Kidney (tissue), 14 donors: ENCODE data around the gene CNIH3. TPM values are rescaled to one million over a fixed set of nuclear protein-coding genes. Genes with fewer than 3 reads are reported as not detected.

Experiments used
- DNase-seq, 5 donors: peaks; one replicate each; pipeline ENCODE4 v3.0.0-alpha.2; 2013 to 2020
- FAIRE-seq: peaks from 2 replicates; lab custom pipeline; 2012; peaks lifted over from hg19 to GRCh38; lab: Jason Lieb, UNC
- H3K27ac ChIP-seq, 2 donors: one replicate each; pipeline ENCODE4 v1.7.0; 2013; ENCODE audit warnings: low read depth in 2 of 2, low read length in 2 of 2, inconsistent platforms in 1 of 2
- H3K27me3 ChIP-seq: one replicate; pipeline ENCODE4 v1.7.1; 2013; ENCODE audit warnings: low read length, inconsistent platforms; ENCODE audit not compliant: control insufficient read depth, insufficient read depth
- H3K36me3 ChIP-seq, 3 donors: one replicate each; pipeline versions ENCODE4 v1.7.0 to v1.7.1; 2013; ENCODE audit warnings: low read length in 3 of 3, control low read depth in 1 of 3, inconsistent platforms in 1 of 3; ENCODE audit not compliant: insufficient read depth in 3 of 3, control insufficient read depth in 2 of 3
- H3K4me1 ChIP-seq, 3 donors: one replicate each; pipeline versions ENCODE4 v1.7.0 to v1.7.1; 2013; ENCODE audit warnings: low read length in 3 of 3, inconsistent platforms in 1 of 3, low read depth in 1 of 3; ENCODE audit not compliant: control insufficient read depth in 2 of 3, insufficient read depth in 2 of 3
- H3K4me3 ChIP-seq, 3 donors: one replicate each; pipeline versions ENCODE4 v1.7.0 to v1.8.1; 2013; ENCODE audit warnings: low read length in 3 of 3, control low read depth in 1 of 3, inconsistent platforms in 1 of 3
- H3K9ac ChIP-seq, 3 donors: one replicate each; pipeline versions ENCODE4 v1.7.0 to v1.7.1; 2013; ENCODE audit warnings: low read length in 3 of 3, control low read depth in 1 of 3, inconsistent platforms in 1 of 3
- H3K9me3 ChIP-seq, 3 donors: one replicate each; pipeline versions ENCODE4 v1.7.0 to v1.7.1; 2013; ENCODE audit warnings: low read length in 3 of 3, control low read depth in 1 of 3, inconsistent platforms in 1 of 3; ENCODE audit not compliant: control insufficient read depth in 2 of 3, insufficient read depth in 1 of 3
- intact Hi-C: fragments of 100-400 bp; cut with DNase I; formaldehyde crosslinking; loops from one replicate; pipeline ENCODE4 v1.11.1; 2022
- polyA plus RNA-seq: library from polyadenylated mRNA; stranded (reverse); fragments of 350-450 nt; fragmentation: Illumina TruSeq; extraction: RNeasy Lipid Tissue Mini Kit (QIAGEN cat#74804); gene quantifications from one replicate; pipeline ENCODE4 v1.2.3, GENCODE V29; 2014; ENCODE audit warnings: low read depth, low replicate concordance; ENCODE audit not compliant: insufficient read depth
- total RNA-seq: library from RNA; stranded (reverse); fragmentation: NEBNext Ultra II Directional; extraction: Animal tissue kit (Norgen Biotek cat#: 25700); gene quantifications from one replicate; pipeline ENCODE4 v1.2.1, GENCODE V29; 2021
- TF ChIP-seq, protein P1 (sequence below): IDR thresholded peaks from 3 replicates; pipeline ENCODE4 v1.5.1; 2012; ENCODE audit warnings: mild to moderate bottlenecking, moderate library complexity, borderline replicate concordance; ENCODE audit not compliant: insufficient read depth; ENCODE audit errors: extremely low read depth
- donor health status: control.
- donor health status: control.
- donor health status: control.
- donor health status: control.
- donor health status: control.
- donor health status: DM: yes; HTN: yes; CAD: no.
- donor health status: Normal renal cell carcinoma (clear cell type).

The CNIH3 gene
- total and polyA plus RNA-seq, 2 donors from 2014 or later, result 4.3 to 7.6 TPM

DNA sequence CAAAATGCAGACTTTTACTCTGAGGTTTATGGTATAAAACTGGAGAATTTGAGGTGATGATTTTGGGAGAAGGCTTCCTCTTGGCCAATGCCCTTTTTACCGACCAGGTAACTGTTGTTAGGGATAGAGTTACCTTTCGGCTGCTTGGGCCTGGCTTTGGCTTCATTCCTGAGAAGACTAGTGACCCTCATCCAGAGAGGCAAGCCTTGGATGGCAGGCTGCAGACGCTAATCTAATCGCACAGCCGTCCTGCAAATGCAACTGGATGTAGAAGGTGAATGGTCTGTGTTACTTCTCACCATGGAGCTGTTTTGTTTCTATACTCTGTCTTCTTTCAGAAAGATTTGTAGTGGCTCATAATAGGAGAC is 124.6 kb downstream of the CNIH3 start:
- TF ChIP-seq, protein P1, sequence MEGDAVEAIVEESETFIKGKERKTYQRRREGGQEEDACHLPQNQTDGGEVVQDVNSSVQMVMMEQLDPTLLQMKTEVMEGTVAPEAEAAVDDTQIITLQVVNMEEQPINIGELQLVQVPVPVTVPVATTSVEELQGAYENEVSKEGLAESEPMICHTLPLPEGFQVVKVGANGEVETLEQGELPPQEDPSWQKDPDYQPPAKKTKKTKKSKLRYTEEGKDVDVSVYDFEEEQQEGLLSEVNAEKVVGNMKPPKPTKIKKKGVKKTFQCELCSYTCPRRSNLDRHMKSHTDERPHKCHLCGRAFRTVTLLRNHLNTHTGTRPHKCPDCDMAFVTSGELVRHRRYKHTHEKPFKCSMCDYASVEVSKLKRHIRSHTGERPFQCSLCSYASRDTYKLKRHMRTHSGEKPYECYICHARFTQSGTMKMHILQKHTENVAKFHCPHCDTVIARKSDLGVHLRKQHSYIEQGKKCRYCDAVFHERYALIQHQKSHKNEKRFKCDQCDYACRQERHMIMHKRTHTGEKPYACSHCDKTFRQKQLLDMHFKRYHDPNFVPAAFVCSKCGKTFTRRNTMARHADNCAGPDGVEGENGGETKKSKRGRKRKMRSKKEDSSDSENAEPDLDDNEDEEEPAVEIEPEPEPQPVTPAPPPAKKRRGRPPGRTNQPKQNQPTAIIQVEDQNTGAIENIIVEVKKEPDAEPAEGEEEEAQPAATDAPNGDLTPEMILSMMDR, result no peak
- intact Hi-C loops, result no loop called here
- FAIRE-seq, result no peak

DNA sequence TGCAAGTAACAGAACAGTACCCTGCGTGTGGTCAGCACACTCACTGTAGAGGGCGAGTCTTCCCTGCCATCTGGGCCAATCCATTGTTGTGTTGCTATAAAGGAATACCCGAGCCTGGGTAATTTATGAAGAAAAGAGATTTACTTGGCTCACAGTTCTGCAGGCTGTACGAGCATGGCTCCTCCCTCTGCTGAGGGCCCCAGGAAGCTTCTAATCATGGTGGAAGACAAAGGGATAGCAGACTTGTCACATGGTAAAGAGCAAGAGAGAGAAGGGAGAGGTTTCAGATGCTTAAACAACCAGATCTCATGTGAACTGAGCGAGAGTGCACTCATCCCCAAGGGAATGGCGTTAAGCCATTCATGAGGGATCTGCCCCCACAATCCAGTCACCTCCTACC is 126.2 kb downstream of the CNIH3 start:
- DNase-seq (no peak), FAIRE-seq (no peak)
- H3K36me3 ChIP-seq, result no peaks in the 10 kb centered on the region
- no peaks in the 10 kb centered on the region for H3K9me3 ChIP-seq
- intact Hi-C loops, result no loop called here
- H3K27ac ChIP-seq, result no peak overlapping the region
- no peak overlapping the region for H3K4me3 ChIP-seq
- no peaks in the 10 kb centered on the region for H3K27me3 ChIP-seq
- no peak overlapping the region for H3K9ac ChIP-seq
- H3K4me1 ChIP-seq, result no peaks in the 10 kb centered on the region
- TF ChIP-seq, protein P1, result no peak

More for the DNA sequence above, 124.6 kb downstream of the CNIH3 start:
- DNase-seq, result peak in 2 of 5 donors; percentile 51 to 54
- Histone ChIP-seq H3K27me3 (no peaks in the 10 kb centered on the region), H3K4me1 (no peaks in the 10 kb centered on the region), H3K4me3 (no peak overlapping the region), H3K36me3 (no peaks in the 10 kb centered on the region), H3K9ac (no peak overlapping the region), H3K9me3 (no peaks in the 10 kb centered on the region), H3K27ac (no peak overlapping the region)

DNA sequence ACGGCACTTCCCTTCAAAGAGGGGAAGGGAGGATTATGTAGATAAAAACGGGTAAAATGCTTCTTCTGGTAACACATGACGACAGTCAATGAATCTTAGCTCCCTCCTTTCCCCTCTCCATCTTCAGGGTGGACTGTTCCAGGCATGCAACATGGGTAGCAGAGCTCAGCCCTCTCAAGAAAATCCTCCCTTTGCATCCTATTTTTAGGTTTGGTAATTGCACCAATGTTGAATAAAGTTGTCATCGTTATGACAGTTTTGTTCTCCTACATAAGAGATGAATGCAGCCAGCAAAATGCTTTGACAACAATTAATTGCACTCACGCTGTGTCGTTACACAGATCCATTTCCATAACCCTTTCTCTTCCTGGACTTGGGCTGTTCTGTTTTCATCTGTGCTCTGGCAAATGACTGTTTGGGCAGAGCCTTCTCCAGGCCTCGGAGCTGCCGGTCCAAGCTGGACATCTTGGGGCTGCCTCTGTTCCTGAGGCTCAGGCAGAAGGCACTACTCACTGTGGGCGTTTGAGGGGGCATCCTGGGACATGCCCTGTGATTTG is 127.6 kb downstream of the CNIH3 start:
- Histone ChIP-seq H3K27ac (no peak overlapping the region), H3K27me3 (no peaks in the 10 kb centered on the region), H3K9me3 (no peaks in the 10 kb centered on the region), H3K9ac (no peak overlapping the region), H3K4me1 (no peaks in the 10 kb centered on the region), H3K36me3 (no peaks in the 10 kb centered on the region), H3K4me3 (no peak overlapping the region)
- intact Hi-C loops, result no loop called here
- TF ChIP-seq, protein P1, result no peak
- DNase-seq, result no peak
- FAIRE-seq, result no peak

DNA sequence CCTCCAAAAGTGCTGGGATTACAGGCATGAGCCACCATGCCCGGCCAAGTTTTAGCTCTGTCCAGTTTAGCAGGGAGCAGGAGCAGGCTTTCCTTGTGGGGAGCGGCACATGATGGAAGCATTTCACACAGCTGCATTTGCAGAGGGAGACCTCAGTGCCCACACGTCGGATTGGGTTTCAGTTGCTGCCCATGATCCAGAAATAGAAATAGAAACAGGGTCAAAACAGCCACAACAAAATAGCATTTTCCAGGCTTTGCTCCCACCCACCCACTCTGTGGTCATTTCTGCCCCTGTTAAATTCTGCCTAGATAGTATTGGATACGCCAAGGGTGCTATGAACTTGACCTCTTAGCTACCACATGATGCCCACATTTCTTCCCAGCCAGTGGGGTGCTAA is 128.4 kb downstream of the CNIH3 start:
- H3K4me1 ChIP-seq, result no peaks in the 10 kb centered on the region
- H3K9ac ChIP-seq, result no peak overlapping the region
- H3K27ac ChIP-seq, result no peak overlapping the region
- H3K4me3 ChIP-seq, result no peak overlapping the region
- no peaks in the 10 kb centered on the region for H3K27me3 ChIP-seq
- TF ChIP-seq, protein P1, result no peak
- intact Hi-C loops, result no loop called here
- no peaks in the 10 kb centered on the region for H3K36me3 ChIP-seq
- peak in 3 of 5 donors; percentile 53 to 72 (median 70) for DNase-seq
- H3K9me3 ChIP-seq, result no peaks in the 10 kb centered on the region
- no peak for FAIRE-seq
